ENCODE results near the gene CLEC7A.

DNA sequence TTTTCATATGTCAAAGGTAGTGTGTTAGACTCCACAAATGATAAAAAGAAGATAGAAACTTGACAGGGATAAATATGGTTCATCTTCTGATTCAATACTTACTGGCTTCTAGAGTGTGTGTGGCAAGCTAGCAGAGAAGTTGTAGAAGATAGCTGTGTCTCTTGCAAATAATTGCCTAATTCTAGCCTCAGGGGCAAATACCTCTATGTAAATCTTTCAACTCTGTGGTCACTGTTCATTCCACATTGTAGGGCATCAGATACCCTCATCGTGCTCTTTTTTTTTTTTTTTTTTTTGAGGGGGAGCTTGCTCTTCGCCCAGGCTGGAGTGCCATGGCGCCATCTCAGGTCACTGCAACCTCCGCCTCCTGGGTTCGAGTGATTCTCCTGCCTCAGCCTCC is 40.2 kb upstream of the CLEC7A start:
- no peak for TF ChIP-seq ZSCAN5A (tag by site-specific recombination; IDR thresholded peaks at IDR 0.05)
- no peak for TF ChIP-seq ZNF335 (tag by site-specific recombination; conservative IDR thresholded peaks at IDR 0.05)
- TF ChIP-seq ZBTB7A (tag by site-specific recombination; IDR thresholded peaks at IDR 0.05; ENCODE audit: low read depth): no peak
- no peak for TF ChIP-seq ZNF239 (tag by site-specific recombination; IDR thresholded peaks at IDR 0.05)
- no peak for TF ChIP-seq ZNF530 (tag by site-specific recombination; IDR thresholded peaks at IDR 0.05; ENCODE audit: low read depth)
- TF ChIP-seq, protein P1, sequence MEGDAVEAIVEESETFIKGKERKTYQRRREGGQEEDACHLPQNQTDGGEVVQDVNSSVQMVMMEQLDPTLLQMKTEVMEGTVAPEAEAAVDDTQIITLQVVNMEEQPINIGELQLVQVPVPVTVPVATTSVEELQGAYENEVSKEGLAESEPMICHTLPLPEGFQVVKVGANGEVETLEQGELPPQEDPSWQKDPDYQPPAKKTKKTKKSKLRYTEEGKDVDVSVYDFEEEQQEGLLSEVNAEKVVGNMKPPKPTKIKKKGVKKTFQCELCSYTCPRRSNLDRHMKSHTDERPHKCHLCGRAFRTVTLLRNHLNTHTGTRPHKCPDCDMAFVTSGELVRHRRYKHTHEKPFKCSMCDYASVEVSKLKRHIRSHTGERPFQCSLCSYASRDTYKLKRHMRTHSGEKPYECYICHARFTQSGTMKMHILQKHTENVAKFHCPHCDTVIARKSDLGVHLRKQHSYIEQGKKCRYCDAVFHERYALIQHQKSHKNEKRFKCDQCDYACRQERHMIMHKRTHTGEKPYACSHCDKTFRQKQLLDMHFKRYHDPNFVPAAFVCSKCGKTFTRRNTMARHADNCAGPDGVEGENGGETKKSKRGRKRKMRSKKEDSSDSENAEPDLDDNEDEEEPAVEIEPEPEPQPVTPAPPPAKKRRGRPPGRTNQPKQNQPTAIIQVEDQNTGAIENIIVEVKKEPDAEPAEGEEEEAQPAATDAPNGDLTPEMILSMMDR (tag by site-specific recombination; IDR thresholded peaks at IDR 0.05): no peak
- TF ChIP-seq YY1 (tag by site-specific recombination; IDR thresholded peaks at IDR 0.05): no peak
- no peak for TF ChIP-seq TCF7L2 (IDR thresholded peaks at IDR 0.05; ENCODE audit: borderline replicate concordance, low read depth, low read length)
- TF ChIP-seq, protein P2, sequence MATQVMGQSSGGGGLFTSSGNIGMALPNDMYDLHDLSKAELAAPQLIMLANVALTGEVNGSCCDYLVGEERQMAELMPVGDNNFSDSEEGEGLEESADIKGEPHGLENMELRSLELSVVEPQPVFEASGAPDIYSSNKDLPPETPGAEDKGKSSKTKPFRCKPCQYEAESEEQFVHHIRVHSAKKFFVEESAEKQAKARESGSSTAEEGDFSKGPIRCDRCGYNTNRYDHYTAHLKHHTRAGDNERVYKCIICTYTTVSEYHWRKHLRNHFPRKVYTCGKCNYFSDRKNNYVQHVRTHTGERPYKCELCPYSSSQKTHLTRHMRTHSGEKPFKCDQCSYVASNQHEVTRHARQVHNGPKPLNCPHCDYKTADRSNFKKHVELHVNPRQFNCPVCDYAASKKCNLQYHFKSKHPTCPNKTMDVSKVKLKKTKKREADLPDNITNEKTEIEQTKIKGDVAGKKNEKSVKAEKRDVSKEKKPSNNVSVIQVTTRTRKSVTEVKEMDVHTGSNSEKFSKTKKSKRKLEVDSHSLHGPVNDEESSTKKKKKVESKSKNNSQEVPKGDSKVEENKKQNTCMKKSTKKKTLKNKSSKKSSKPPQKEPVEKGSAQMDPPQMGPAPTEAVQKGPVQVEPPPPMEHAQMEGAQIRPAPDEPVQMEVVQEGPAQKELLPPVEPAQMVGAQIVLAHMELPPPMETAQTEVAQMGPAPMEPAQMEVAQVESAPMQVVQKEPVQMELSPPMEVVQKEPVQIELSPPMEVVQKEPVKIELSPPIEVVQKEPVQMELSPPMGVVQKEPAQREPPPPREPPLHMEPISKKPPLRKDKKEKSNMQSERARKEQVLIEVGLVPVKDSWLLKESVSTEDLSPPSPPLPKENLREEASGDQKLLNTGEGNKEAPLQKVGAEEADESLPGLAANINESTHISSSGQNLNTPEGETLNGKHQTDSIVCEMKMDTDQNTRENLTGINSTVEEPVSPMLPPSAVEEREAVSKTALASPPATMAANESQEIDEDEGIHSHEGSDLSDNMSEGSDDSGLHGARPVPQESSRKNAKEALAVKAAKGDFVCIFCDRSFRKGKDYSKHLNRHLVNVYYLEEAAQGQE (tag by site-specific recombination; IDR thresholded peaks at IDR 0.05): no peak
- no peak for TF ChIP-seq ZNF404 (tag by site-specific recombination; IDR thresholded peaks at IDR 0.05)
- no peak for TF ChIP-seq ZNF23 (tag by site-specific recombination; IDR thresholded peaks at IDR 0.05; ENCODE audit: borderline replicate concordance)
- no peak for TF ChIP-seq ZNF157 (tag by site-specific recombination; IDR thresholded peaks at IDR 0.05)
- TF ChIP-seq ZNF510 (tag by site-specific recombination; IDR thresholded peaks at IDR 0.05; ENCODE audit: insufficient replicate concordance): no peak
- no peak for TF ChIP-seq ZNF112 (tag by site-specific recombination; IDR thresholded peaks at IDR 0.05)
